ENCODE data around the gene USP12.
"Not testable (repeated sequence)": the region's sequence is repeated elsewhere in the genome, so short reads cannot be mapped to it uniquely, and the experiment has no call there.

USP12 gene

GRCh38 chr13:27118428-27119054, 53.1 kb downstream of the USP12 start:
- no peak for DNase-seq

- DNase-seq, result no peak
Observed at GRCh38 chr13:27117952-27118351, 53.7 kb downstream of the USP12 start.

GRCh38 chr13:27117158-27117557, 54.5 kb downstream of the USP12 start:
- no peak for DNase-seq

- DNase-seq, result no peak
Observed at GRCh38 chr13:27113436-27113835, 58.2 kb downstream of the USP12 start.

- no peak for DNase-seq
Observed at GRCh38 chr13:27112006-27112405, 59.6 kb downstream of the USP12 start.

- DNase-seq, result no peak
Observed at GRCh38 chr13:27110056-27110746, 61.4 kb downstream of the USP12 start.

- DNase-seq, result no peak
Observed at GRCh38 chr13:27106144-27106543, 65.5 kb downstream of the USP12 start.

GRCh38 chr13:27104606-27105005, 67.0 kb downstream of the USP12 start:
- DNase-seq, result no peak

- no peak for DNase-seq
Observed at GRCh38 chr13:27101847-27102246, 69.8 kb downstream of the USP12 start.

GRCh38 chr13:27101289-27101688, 70.3 kb downstream of the USP12 start:
- DNase-seq, result no peak

GRCh38 chr13:27097691-27098090, 73.9 kb downstream of the USP12 start:
- no peak for DNase-seq

- DNase-seq, result no peak
Observed at GRCh38 chr13:27091451-27091850, 80.2 kb downstream of the USP12 start.

- no peak for DNase-seq
Observed at GRCh38 chr13:27088619-27089018, 83.0 kb downstream of the USP12 start.

- no peak for DNase-seq
Observed at GRCh38 chr13:27086599-27087265, 84.9 kb downstream of the USP12 start.

- DNase-seq, result no peak
Observed at GRCh38 chr13:27083183-27083582, 88.4 kb downstream of the USP12 start.

- DNase-seq, result no peak
Observed at GRCh38 chr13:27081893-27082679, 89.5 kb downstream of the USP12 start.

GRCh38 chr13:27080018-27080948, 91.3 kb downstream of the USP12 start:
- no peak for DNase-seq

- DNase-seq, result no peak
Observed at GRCh38 chr13:27079421-27079958, 92.1 kb downstream of the USP12 start.

GRCh38 chr13:27077451-27077850, 94.2 kb downstream of the USP12 start:
- no peak for DNase-seq

- DNase-seq, result no peak
Observed at GRCh38 chr13:27076421-27076820, 95.2 kb downstream of the USP12 start.

- DNase-seq, result no peak
Observed at GRCh38 chr13:27073186-27073585, 98.4 kb downstream of the USP12 start.

GRCh38 chr13:27066123-27066522, 105.5 kb downstream of the USP12 start:
- not testable (repeated sequence) for DNase-seq
